ENCODE data around the gene CIPC. TPM values are rescaled to one million over a fixed set of nuclear protein-coding genes. Genes with fewer than 3 reads are reported as not detected.

Gene CIPC
- total RNA-seq, 1 experiment from 2014 or later: 20.6 TPM

DNA sequence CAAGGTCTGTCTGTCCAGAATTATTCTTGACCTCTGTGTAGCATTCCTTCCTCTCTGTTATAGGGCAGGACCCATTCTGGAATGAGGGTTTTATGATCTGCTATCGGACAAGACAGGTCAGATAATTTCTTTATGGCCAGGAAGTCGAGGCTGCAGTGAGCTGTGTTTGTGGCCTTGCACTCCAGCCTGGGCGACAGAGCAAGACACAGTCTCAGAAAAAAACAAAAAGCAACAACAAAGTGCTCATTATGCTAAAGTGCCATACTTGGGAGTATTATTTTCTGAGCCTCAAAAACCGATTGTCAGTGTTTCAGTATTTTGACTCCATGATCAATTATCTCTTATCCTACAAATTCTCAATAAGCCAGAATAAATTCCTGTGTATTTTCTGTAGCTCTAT, 4.1 kb downstream of the CIPC start:
- BruUV-seq (replicated peaks): no TSS peak
- Histone ChIP-seq H3K27me3 (ENCODE audit: insufficient read depth, low read length) (no peaks in the 10 kb centered on the region), H4K20me1 (ENCODE audit: insufficient read depth) (no peaks in the 10 kb centered on the region), H3K4me2 (ENCODE audit: low read length) (no peak overlapping the region), H2AFZ (ENCODE audit: low read depth, low read length, poor library complexity, severe bottlenecking) (no peak overlapping the region), H3K79me2 (ENCODE audit: insufficient read depth, low read length) (peaks cover 53% of the 10 kb centered on the region), H3K9me3 (ENCODE audit: control insufficient read depth in 1 of 2, insufficient read depth in 1 of 2, low read depth in 1 of 2, low read length in 2 of 2) (no peaks in the 10 kb centered on the region), H3K36me3 (ENCODE audit: control insufficient read depth in 1 of 2, insufficient read depth in 2 of 2, low read length in 2 of 2) (peaks cover 6 to 7% of the 10 kb centered on the region in 2 experiments; a peak in 2 of 4 replicates), H3K9ac (ENCODE audit: low read length) (no peak overlapping the region), H3K9me2 (ENCODE audit: insufficient read depth) (no peaks in the 10 kb centered on the region), H3K4me3 (replicated peaks in 1 of 2; ENCODE audit: low read depth in 1 of 2, low read length in 2 of 2) (no peak overlapping the region), H3K4me1 (ENCODE audit: control insufficient read depth in 1 of 2, insufficient read depth in 2 of 2, low read length in 2 of 2) (peaks cover 13 to 17% of the 10 kb centered on the region in 2 experiments), H3K27ac (ENCODE audit: low read depth, low read length) (no peak overlapping the region)
- intact Hi-C loops (cut with micrococcal nuclease): no loop called here
- DNase-seq (ENCODE audit: low read depth, low spot score) (no peak), ATAC-seq (no peak)
- TF ChIP-seq, protein P1, sequence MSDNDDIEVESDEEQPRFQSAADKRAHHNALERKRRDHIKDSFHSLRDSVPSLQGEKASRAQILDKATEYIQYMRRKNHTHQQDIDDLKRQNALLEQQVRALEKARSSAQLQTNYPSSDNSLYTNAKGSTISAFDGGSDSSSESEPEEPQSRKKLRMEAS (IDR thresholded peaks at IDR 0.05): no peak
- no peak for TF ChIP-seq EZH2 (IDR thresholded peaks at IDR 0.05)
- TF ChIP-seq ELF1 (IDR thresholded peaks at IDR 0.05; ENCODE audit: borderline replicate concordance, low read depth): no peak
- no peak for TF ChIP-seq POLR2AphosphoS5 (IDR thresholded peaks at IDR 0.05; ENCODE audit: low read depth, low read length)
- TF ChIP-seq SRF (IDR thresholded peaks at IDR 0.05; ENCODE audit: low read depth): no peak
- no peak for TF ChIP-seq POLR2A (IDR thresholded peaks at IDR 0.05; ENCODE audit: borderline replicate concordance, extremely low read depth, insufficient read depth, insufficient read length)
- TF ChIP-seq FOSL1 (IDR thresholded peaks at IDR 0.05; ENCODE audit: low read depth): no peak
- TF ChIP-seq RAD21 (IDR thresholded peaks at IDR 0.05; ENCODE audit: low read depth): no peak
- TF ChIP-seq, protein P2, sequence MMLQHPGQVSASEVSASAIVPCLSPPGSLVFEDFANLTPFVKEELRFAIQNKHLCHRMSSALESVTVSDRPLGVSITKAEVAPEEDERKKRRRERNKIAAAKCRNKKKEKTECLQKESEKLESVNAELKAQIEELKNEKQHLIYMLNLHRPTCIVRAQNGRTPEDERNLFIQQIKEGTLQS (IDR thresholded peaks at IDR 0.05): no peak
- TF ChIP-seq, protein P3, sequence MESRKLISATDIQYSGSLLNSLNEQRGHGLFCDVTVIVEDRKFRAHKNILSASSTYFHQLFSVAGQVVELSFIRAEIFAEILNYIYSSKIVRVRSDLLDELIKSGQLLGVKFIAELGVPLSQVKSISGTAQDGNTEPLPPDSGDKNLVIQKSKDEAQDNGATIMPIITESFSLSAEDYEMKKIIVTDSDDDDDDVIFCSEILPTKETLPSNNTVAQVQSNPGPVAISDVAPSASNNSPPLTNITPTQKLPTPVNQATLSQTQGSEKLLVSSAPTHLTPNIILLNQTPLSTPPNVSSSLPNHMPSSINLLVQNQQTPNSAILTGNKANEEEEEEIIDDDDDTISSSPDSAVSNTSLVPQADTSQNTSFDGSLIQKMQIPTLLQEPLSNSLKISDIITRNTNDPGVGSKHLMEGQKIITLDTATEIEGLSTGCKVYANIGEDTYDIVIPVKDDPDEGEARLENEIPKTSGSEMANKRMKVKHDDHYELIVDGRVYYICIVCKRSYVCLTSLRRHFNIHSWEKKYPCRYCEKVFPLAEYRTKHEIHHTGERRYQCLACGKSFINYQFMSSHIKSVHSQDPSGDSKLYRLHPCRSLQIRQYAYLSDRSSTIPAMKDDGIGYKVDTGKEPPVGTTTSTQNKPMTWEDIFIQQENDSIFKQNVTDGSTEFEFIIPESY (IDR thresholded peaks at IDR 0.05; ENCODE audit: extremely low read depth, insufficient replicate concordance, low read length): no peak
- no peak for TF ChIP-seq ZFX (IDR thresholded peaks at IDR 0.05)
- TF ChIP-seq SIN3A (IDR thresholded peaks at IDR 0.05; ENCODE audit: low read depth): no peak
- no peak for TF ChIP-seq CBX3 (IDR thresholded peaks at IDR 0.05; ENCODE audit: low read depth)
- TF ChIP-seq, protein P4, sequence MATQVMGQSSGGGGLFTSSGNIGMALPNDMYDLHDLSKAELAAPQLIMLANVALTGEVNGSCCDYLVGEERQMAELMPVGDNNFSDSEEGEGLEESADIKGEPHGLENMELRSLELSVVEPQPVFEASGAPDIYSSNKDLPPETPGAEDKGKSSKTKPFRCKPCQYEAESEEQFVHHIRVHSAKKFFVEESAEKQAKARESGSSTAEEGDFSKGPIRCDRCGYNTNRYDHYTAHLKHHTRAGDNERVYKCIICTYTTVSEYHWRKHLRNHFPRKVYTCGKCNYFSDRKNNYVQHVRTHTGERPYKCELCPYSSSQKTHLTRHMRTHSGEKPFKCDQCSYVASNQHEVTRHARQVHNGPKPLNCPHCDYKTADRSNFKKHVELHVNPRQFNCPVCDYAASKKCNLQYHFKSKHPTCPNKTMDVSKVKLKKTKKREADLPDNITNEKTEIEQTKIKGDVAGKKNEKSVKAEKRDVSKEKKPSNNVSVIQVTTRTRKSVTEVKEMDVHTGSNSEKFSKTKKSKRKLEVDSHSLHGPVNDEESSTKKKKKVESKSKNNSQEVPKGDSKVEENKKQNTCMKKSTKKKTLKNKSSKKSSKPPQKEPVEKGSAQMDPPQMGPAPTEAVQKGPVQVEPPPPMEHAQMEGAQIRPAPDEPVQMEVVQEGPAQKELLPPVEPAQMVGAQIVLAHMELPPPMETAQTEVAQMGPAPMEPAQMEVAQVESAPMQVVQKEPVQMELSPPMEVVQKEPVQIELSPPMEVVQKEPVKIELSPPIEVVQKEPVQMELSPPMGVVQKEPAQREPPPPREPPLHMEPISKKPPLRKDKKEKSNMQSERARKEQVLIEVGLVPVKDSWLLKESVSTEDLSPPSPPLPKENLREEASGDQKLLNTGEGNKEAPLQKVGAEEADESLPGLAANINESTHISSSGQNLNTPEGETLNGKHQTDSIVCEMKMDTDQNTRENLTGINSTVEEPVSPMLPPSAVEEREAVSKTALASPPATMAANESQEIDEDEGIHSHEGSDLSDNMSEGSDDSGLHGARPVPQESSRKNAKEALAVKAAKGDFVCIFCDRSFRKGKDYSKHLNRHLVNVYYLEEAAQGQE (IDR thresholded peaks at IDR 0.05; ENCODE audit: low read depth): no peak
- no peak for TF ChIP-seq SP1 (IDR thresholded peaks at IDR 0.05; ENCODE audit: low read depth)
- no peak for TF ChIP-seq JUND (IDR thresholded peaks at IDR 0.05)
- TF ChIP-seq EGR1 (IDR thresholded peaks at IDR 0.05; ENCODE audit: low read depth): no peak
- ChIA-PET RAD21 (ENCODE audit: low non-redundant PET in 1 of 2, low total read pairs in 2 of 2, uncharacterized antibody in 2 of 2, unreplicated experiment in 2 of 2) (no interaction called here), POLR2A (no interaction called here), CTCF (interaction anchor here (0.7 kb wide), 1 partner anchor 38 kb away, joined by 5 read pairs; no protein-coding TSS in a partner anchor)
